ENCODE measurements around the gene JAG1.

Gene JAG1

GRCh38 chr20:10673842-10674683 lies at the start of gene JAG1:
Gene JAG1 (minus strand): TSS chr20:10673999. CDS start chr20:10673530, 469 bp downstream.
- DNase-seq, result peak; percentile 95

- no peak for DNase-seq
Observed at GRCh38 chr20:10721976-10722375, 48.2 kb upstream of the JAG1 start.

DNA sequence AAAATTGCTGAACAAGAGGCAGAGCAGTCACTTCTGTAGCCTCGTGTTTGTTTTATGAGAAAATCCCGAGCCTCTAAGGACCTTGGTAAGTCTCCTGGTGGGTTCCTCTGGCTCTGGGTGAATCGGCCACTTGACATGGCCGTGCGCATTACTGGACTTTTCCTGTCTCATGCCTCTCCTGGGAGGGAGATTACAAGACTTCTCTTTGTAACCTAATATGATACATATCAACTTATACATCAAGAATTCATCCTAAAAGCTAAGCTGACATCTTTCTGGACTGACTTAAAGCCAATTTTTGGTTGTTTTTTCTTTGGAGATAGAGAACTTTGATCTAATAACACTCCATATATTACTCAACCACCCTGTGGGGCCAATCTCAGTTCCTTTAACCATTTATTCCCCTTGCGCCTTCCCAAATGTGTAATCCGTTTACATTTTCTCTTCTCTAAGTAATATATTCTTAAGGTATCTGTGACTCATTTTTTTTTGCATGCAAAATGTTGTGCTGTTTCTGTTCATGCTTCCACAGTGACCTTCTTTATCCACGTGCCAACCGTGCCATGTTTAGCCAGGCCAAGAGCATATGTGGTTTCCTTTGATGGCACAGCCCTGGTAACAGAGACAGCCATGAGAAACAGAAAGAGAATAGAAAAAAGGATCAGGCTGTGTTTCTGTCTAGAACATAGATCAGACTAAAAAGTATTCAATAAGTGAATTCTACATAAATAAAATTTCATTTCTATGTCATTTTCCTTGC lies 47.5 kb upstream of the JAG1 start:
- no peak for DNase-seq

- no peak for DNase-seq
Observed at GRCh38 chr20:10720565-10720964, 46.8 kb upstream of the JAG1 start.

- DNase-seq, result no peak
Observed at GRCh38 chr20:10719740-10720385, 46.1 kb upstream of the JAG1 start.

DNA sequence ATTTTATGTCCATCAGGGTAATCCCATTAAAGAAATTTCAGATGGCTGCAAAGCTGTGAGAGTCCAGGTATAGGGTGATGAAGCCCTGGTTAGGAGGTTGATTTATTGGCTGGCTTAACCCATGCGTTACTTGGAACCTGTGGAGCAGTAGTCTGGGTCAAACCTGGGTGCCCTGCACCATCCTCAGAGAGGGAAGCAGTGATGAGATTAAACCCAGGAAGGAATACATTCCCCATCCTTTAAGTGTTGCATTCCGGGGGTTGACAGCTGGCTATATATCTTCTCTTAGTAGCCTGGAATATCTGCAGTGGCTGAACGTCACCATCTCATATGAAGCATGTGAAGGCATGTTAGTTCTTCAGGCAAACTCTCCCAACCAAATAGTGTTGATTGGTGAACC lies 44.9 kb upstream of the JAG1 start:
- no peak for DNase-seq

DNA sequence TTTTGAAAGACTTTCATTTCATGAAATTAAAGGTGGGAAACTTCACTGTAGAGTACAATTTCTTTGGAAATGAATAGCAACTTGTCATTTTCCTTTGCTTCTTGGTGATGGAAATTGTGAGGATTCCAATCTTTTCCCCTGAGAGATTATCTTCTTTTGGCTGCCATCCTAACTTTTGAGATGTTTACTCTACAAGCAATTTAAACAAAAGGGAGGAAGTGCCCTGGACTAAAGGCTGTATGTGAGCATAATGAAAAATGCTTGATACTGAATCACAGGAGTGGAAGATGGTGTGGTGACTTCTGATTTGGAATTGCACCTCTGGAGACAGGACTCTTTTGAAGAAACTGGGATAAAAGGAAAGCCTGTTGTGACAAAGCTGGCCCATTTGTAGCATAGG lies 43.1 kb upstream of the JAG1 start:
- no peak for DNase-seq

DNA sequence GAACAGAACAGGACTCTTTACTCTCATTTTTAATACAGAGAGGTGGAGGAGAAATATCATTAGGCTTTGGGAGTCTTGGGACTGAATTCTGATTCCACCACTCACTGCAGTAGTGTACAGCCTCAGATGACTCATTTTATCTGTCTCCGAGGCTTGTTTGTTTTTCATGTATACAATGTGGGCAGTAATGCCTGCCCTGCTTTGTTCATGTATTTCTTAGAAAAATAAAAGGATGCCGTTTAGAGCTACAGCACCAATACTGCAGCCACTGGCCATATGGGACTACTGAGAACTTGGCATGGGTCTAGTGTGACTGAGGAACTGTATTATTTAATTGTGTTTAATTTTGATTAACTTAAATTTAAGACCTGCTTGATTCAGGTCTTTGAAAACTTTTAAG lies 41.2 kb upstream of the JAG1 start:
- no peak for DNase-seq

- DNase-seq, result no peak
Observed at GRCh38 chr20:10714236-10714975, 40.6 kb upstream of the JAG1 start.

- no peak for DNase-seq
Observed at GRCh38 chr20:10713161-10713560, 39.4 kb upstream of the JAG1 start.

DNA sequence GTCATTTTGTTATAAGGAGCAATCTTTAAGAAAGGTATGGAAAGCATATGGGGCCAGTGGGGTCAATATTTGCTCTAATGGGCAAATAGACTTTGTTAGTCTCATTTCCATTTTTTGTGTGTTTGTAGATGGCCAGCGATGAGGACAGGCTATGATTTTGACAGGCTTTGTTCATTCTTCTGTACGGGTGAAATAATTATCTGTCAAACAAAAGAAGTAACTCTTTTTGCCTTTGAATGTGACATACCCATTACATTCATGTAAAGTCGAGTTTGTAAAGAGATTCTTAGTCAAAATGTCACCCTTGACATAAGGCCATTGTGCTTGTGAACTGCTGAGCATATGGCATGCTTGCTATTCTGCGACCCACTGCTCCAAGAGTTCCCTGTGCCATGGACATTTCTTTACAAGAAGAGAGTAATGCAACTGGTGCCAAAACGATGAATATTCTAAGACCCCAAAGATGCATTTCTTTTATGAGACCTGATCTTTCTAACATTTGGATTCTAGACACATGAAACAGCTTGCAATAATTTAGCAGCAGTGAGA lies 38.2 kb upstream of the JAG1 start:
- no peak for DNase-seq

- no peak for DNase-seq
Observed at GRCh38 chr20:10710991-10711775, 37.4 kb upstream of the JAG1 start.

DNA sequence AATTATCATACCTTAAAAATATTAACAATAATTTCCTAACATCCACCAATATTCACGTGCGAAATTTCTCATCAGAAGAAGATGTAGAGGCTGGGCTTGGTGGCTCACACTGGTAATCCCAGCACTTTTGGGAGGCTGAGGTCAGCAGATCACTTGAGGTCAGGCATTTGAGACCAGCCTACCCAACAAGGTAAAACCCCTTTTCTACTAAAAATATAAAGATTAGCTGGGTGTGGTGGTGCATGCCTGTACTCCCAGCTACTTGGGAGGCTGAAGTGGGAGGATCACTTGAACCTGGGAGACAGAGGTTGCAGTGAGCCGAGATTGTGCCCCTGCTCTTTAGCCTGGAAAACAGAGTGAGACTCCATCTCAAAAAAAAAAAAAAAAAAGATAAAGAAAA lies 36.1 kb upstream of the JAG1 start:
- DNase-seq, result no peak

DNA sequence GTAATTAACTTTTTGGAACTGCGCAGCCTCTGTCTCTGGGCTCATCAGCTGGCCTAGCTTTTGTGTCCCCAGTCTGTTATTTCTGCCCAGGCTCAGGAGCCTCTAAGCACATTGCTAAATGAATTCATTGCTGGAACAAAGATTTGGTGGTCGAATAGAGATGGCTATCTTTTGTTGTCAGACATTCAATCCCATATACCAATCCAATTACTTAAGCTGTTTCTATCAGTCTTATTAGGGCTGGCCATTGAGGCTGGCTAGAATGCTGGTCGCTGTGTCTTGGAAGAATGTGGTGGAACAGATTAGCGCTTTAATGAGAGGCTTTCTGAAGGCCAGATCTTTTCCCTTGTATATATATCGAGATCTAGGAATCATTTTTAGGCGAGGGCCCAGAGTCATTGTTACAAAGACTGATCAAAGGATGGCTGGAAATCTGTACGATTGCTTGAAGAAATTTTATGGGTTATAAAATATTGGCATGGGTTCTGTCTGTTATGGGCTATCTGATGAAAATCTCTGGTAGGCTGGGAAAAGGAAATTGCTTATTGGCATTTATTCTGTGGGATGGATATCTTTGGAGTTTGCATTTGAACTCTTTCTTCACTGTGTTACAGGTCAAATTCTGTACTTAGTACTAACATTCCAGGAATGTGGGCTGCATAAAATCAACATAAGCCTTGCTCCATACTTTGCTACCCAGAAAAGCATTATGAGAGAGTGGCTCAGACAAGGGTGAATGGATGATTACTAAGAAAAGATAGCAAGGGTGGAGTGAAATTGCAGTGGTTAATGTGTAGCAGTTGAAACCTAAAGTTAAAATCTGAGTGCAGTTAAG lies 34.8 kb upstream of the JAG1 start:
- no peak for DNase-seq

DNA sequence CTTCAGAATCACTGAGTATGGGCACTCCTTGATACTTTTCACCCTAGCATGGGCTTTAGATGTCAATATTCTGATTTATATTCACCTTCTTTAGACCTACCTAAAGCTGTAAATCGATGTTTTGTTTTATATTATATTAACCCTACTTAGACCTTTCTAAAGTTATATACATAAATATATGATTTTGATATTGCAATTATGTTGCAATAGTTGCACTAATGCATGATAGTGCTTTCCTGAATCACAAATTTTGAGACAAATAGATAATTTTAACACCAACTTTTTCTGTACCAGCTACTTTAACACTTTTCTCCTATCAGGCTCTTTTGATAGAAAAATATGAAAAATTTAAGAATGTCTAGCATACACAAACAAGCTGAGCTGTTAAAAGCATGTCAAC lies 34.0 kb upstream of the JAG1 start:
- no peak for DNase-seq

DNA sequence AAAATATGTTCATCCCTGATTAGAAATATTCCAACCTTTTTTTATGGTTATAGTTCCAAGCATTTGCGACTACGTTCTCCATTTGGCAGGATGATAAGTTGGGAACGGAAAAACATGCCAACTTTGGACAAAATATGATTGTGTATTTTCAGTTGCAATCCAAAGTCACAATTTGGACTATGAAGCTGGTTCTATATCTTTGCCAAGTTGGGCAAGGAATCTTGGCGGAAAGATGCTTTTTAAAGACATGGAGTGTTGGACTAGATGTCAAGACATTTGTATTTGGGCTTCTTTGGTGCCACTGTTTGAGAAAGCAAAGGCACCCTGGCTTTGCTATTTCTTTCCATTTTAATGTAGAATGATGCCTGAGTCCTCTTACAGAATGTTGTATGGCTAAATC lies 33.3 kb upstream of the JAG1 start:
- no peak for DNase-seq

DNA sequence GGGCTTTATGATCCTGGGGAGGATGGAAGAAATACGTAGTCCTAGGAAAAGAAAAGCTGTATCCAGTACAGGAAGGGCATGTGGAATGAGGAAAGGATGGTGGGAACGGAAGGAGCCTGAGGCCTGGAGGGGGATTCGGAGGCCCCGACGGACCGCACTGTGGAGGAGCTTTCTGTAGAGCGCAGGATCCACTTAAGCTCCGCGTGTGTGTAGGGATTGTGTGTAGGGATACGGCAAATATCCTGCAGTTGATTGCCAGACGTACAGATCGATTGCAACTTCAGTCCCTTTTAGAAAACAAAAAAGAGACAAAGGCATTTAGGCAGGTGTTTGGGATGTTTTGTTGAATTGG lies 32.6 kb upstream of the JAG1 start:
- DNase-seq, result no peak

DNA sequence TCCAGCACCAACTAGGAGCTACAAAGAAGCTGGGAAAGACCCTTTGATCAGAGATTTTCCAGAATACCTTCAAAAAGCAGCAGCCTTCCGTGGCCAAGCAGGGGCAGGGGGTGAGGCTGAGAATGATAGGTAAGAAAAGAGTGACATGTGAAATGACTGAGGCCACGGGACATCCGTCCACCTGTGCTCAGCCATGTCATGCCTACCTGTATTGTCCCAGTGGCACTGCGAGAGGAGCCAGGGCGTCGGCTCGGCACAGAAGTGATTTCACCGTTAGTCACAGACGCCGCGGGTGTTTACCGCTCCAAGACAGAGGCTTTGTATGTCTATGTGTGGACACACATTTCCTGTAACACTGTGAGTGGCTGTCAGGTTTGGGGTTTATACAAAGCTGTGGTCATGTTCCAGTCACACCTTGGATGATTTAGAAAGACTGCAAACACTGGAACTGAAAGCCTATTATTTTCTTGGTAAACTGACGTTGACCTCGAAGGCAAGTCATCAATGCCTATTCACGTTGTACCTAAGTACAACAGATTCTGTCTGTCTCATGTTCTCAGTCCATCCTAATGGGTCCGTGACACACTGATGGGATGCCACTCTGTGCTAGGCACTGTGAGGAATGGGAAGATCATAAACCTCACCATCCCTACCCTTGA lies 32.1 kb upstream of the JAG1 start:
- no peak for DNase-seq

DNA sequence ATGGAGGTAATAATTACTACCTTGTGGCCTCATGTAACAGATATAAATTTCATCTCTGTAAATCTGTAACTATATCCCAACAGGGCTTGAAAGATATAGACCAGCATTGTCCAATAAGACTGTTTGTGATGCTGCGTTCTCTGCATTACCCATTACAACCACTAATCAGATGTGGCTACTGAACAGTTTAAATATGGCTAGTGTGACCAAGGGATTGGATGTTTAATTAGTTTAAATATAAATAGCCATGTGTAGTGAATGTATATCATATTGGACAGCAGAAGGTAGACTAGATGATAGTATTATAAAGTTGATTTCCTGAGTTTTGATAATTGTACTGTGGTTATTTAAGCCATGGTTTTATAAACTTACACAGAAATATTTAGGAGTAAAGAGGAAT lies 27.8 kb upstream of the JAG1 start:
- no peak for DNase-seq

DNA sequence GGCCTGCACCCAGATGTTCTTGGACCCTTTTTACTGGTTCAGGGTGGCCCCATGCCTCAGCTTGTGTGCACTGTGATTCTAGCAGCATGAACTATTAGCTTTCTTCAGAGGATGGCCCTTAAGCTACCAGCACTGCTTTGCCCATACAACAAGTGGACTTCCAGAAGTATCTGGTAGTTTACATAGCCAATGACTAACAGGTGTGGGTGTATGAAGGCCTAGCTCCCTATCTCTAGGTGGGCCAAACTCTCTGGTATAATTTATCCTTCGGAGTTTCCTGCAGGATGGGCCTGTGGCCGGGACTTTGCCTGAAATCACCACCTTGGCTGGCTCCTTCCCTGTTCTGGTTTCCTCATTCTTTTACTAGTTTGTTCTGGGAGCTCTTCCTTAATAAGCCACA lies 26.1 kb upstream of the JAG1 start:
- no peak for DNase-seq

DNA sequence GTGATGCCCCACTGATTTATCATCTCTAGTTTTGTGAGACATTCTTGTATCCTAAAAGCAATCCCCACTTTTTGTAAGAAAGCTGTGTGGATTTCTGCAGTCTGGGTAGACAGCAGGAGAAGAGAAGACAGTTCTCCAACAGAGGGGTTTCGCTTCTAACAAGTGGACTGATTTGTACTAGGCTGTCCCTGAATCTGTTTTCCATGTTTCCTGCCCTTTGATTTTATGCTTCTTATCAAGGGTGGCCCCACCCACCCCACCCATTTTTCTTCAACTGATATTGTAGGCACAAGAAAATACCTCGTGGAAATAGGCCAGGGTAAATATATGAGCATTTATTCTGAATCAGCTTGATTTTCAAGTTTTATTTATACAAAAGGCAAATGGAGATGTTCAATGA lies 25.7 kb upstream of the JAG1 start:
- no peak for DNase-seq

Data from hematopoietic multipotent progenitor cell treated with erythropoietin and hydrocortisone succinate and interleukin-3 and kit ligand, for 4 days (in vitro differentiated cells).